Measurements from ENCODE around the gene ART1.
"Not testable (repeated sequence)": the region's sequence is repeated elsewhere in the genome, so short reads cannot be mapped to it uniquely, and the experiment has no call there.

ART1 gene

GRCh38 chr11:3644817-3645235 is at the start of gene ART1:
Gene ART1 (plus strand): TSS chr11:3645128. CDS start chr11:3659214, 14,086 bp downstream.
- in situ Hi-C loops (cut with MboI; ENCODE audit: low sequenced_read_pairs): no loop called here

- in situ Hi-C loops (cut with MboI; ENCODE audit: low sequenced_read_pairs): not testable (repeated sequence)
Observed at GRCh38 chr11:3597743-3598142, 47.2 kb upstream of the ART1 start.

GRCh38 chr11:3600201-3600600 is 44.7 kb upstream of the ART1 start:
- in situ Hi-C loops (cut with MboI; ENCODE audit: low sequenced_read_pairs): not testable (repeated sequence)

GRCh38 chr11:3604167-3604566 is 40.8 kb upstream of the ART1 start:
- in situ Hi-C loops (cut with MboI; ENCODE audit: low sequenced_read_pairs): no loop called here

GRCh38 chr11:3605283-3605662 is 39.7 kb upstream of the ART1 start:
- in situ Hi-C loops (cut with MboI; ENCODE audit: low sequenced_read_pairs): no loop called here

- in situ Hi-C loops (cut with MboI; ENCODE audit: low sequenced_read_pairs): no loop called here
Observed at GRCh38 chr11:3605771-3606203, 39.1 kb upstream of the ART1 start.

GRCh38 chr11:3609416-3610265 is 35.3 kb upstream of the ART1 start:
- in situ Hi-C loops (cut with MboI; ENCODE audit: low sequenced_read_pairs): no loop called here

- in situ Hi-C loops (cut with MboI; ENCODE audit: low sequenced_read_pairs): no loop called here
Observed at GRCh38 chr11:3610846-3611245, 34.1 kb upstream of the ART1 start.

- in situ Hi-C loops (cut with MboI; ENCODE audit: low sequenced_read_pairs): no loop called here
Observed at GRCh38 chr11:3611976-3612678, 32.8 kb upstream of the ART1 start.

- in situ Hi-C loops (cut with MboI; ENCODE audit: low sequenced_read_pairs): no loop called here
Observed at GRCh38 chr11:3613998-3614741, 30.8 kb upstream of the ART1 start.

GRCh38 chr11:3614742-3615171 is 30.2 kb upstream of the ART1 start:
- in situ Hi-C loops (cut with MboI; ENCODE audit: low sequenced_read_pairs): no loop called here

- in situ Hi-C loops (cut with MboI; ENCODE audit: low sequenced_read_pairs): no loop called here
Observed at GRCh38 chr11:3615998-3616397, 28.9 kb upstream of the ART1 start.

GRCh38 chr11:3616721-3617460 is 28.0 kb upstream of the ART1 start:
- in situ Hi-C loops (cut with MboI; ENCODE audit: low sequenced_read_pairs): no loop called here

- in situ Hi-C loops (cut with MboI; ENCODE audit: low sequenced_read_pairs): no loop called here
Observed at GRCh38 chr11:3617990-3618389, 26.9 kb upstream of the ART1 start.

- in situ Hi-C loops (cut with MboI; ENCODE audit: low sequenced_read_pairs): no loop called here
Observed at GRCh38 chr11:3622521-3622920, 22.4 kb upstream of the ART1 start.

GRCh38 chr11:3623121-3623520 is 21.8 kb upstream of the ART1 start:
- in situ Hi-C loops (cut with MboI; ENCODE audit: low sequenced_read_pairs): no loop called here

- in situ Hi-C loops (cut with MboI; ENCODE audit: low sequenced_read_pairs): no loop called here
Observed at GRCh38 chr11:3623767-3624458, 21.0 kb upstream of the ART1 start.

- in situ Hi-C loops (cut with MboI; ENCODE audit: low sequenced_read_pairs): no loop called here
Observed at GRCh38 chr11:3626250-3626960, 18.5 kb upstream of the ART1 start.

GRCh38 chr11:3627291-3627690 is 17.6 kb upstream of the ART1 start:
- in situ Hi-C loops (cut with MboI; ENCODE audit: low sequenced_read_pairs): no loop called here
